OCI-LY3 (cell line): ENCODE data around the gene ARVCF.

ENCODE experiments used
- H2AFZ ChIP-seq: fragments of 200-600, 300-600 bp; shearing (Covaris generic); 2 replicates; pipeline ENCODE4 v1.6.0; 2014; ENCODE audit warnings: antibody characterized with exemption, low read depth, low read length
- H3K27ac ChIP-seq: fragments of 200-600, 300-600 bp; sonication (generic); 2 replicates; pipeline ENCODE4 v1.5.1; 2014; ENCODE audit warnings: mild to moderate bottlenecking, low read length, moderate library complexity, mixed read lengths
- H3K27me3 ChIP-seq: fragments of 200-600, 300-600 bp; sonication (generic); 2 replicates; pipeline ENCODE4 v1.6.1; 2014; ENCODE audit warnings: low read depth, low read length, mixed read lengths
- H3K36me3 ChIP-seq: fragments of 200-600, 300-600 bp; sonication (generic); replicated peaks from 2 replicates; pipeline ENCODE3; 2014; ENCODE audit warnings: low read depth, low read length, mixed read lengths
- H3K4me1 ChIP-seq: fragments of 300-600, 200-600 bp; sonication (generic); 2 replicates; pipeline ENCODE4 v1.6.1; 2014; ENCODE audit warnings: low read length, mixed read lengths
- H3K4me2 ChIP-seq: fragments of 200-600, 300-600 bp; sonication (generic); 2 replicates; pipeline ENCODE4 v1.6.1; 2014; ENCODE audit warnings: low read length, mixed read lengths
- H3K4me3 ChIP-seq: fragments of 300-600, 200-600 bp; sonication (generic); 2 replicates; pipeline ENCODE4 v1.5.1; 2014; ENCODE audit warnings: antibody characterized with exemption, mild to moderate bottlenecking, low read length, moderate library complexity
- H3K79me2 ChIP-seq: fragments of 300-600, 200-600 bp; shearing (Covaris generic); 2 replicates; pipeline ENCODE4 v1.6.1; 2014; ENCODE audit warnings: mild to moderate bottlenecking, low read length, mixed read lengths
- H3K9ac ChIP-seq: fragments of 300-600, 200-600 bp; shearing (Covaris generic); 2 replicates; pipeline ENCODE4 v1.6.0; 2014; ENCODE audit warnings: mild to moderate bottlenecking, low read length, moderate library complexity
- H3K9me3 ChIP-seq: fragments of 200-600, 300-600 bp; shearing (Covaris generic); 2 replicates; pipeline ENCODE4 v1.6.1; 2014; ENCODE audit warnings: low read length, mixed read lengths; ENCODE audit not compliant: insufficient read depth
- H4K20me1 ChIP-seq: fragments of 200-600, 300-600 bp; sonication (generic); 2 replicates; pipeline ENCODE4 v1.6.1; 2016; ENCODE audit warnings: low read length, mixed read lengths; ENCODE audit not compliant: insufficient read depth
- CTCF ChIP-seq: fragments of 200-600, 300-600 bp; sonication (generic); IDR thresholded peaks from 2 replicates; pipeline ENCODE4 v1.5.1; 2014; ENCODE audit warnings: antibody characterized with exemption, low read length, low read depth
- EZH2phosphoT487 ChIP-seq: fragments of 200-600 bp; shearing (Covaris generic); IDR thresholded peaks from 2 replicates; pipeline ENCODE4 v1.6.1; 2018; ENCODE audit warnings: antibody characterized with exemption, mixed run types, low read depth

Gene ARVCF

GRCh38 chr22:20057596-20058268 lies 41.1 kb upstream of the ARVCF start:
- H3K27me3 ChIP-seq, result no peaks in the 10 kb centered on the region
- no peaks in the 10 kb centered on the region for H3K9me3 ChIP-seq
- H2AFZ ChIP-seq, result no peak overlapping the region
- peaks cover 6% of the 10 kb centered on the region for H3K36me3 ChIP-seq
- TF ChIP-seq CTCF (no peak), EZH2phosphoT487 (no peak)
- H3K4me3 ChIP-seq, result no peak overlapping the region
- no peak overlapping the region for H3K4me2 ChIP-seq
- H3K27ac ChIP-seq, result no peak overlapping the region
- no peaks in the 10 kb centered on the region for H3K4me1 ChIP-seq
- H4K20me1 ChIP-seq, result 0 out of 2 replicates have a peak, but pooled peaks cover 3% of the 10 kb centered on the region
- H3K79me2 ChIP-seq, result no peaks in the 10 kb centered on the region
- H3K9ac ChIP-seq, result no peak overlapping the region

GRCh38 chr22:20056696-20057386 lies 40.2 kb upstream of the ARVCF start:
- H3K9ac ChIP-seq, result no peak overlapping the region
- TF ChIP-seq CTCF, result no peak
- TF ChIP-seq EZH2phosphoT487, result no peak

GRCh38 chr22:20056161-20056560 lies 39.5 kb upstream of the ARVCF start:
- Histone ChIP-seq H3K4me3 (no peak overlapping the region), H3K9me3 (no peaks in the 10 kb centered on the region), H3K4me2 (no peak overlapping the region), H2AFZ (no peak overlapping the region), H3K4me1 (no peaks in the 10 kb centered on the region), H3K27me3 (no peaks in the 10 kb centered on the region), H3K9ac (no peak overlapping the region), H4K20me1 (0 out of 2 replicates have a peak, but pooled peaks cover 7% of the 10 kb centered on the region), H3K79me2 (no peaks in the 10 kb centered on the region), H3K36me3 (peaks cover 4% of the 10 kb centered on the region), H3K27ac (no peak overlapping the region)
- TF ChIP-seq EZH2phosphoT487 (no peak), CTCF (no peak)

More at GRCh38 chr22:20056696-20057386, 40.2 kb upstream of the ARVCF start:
- H3K27ac ChIP-seq, result no peak overlapping the region
- peaks cover 6% of the 10 kb centered on the region for H3K36me3 ChIP-seq
- H3K4me3 ChIP-seq, result no peak overlapping the region
- H2AFZ ChIP-seq, result no peak overlapping the region
- H3K4me2 ChIP-seq, result no peak overlapping the region
- H3K9me3 ChIP-seq, result no peaks in the 10 kb centered on the region
- no peaks in the 10 kb centered on the region for H3K27me3 ChIP-seq
- H3K4me1 ChIP-seq, result no peaks in the 10 kb centered on the region
- 0 out of 2 replicates have a peak, but pooled peaks cover 7% of the 10 kb centered on the region for H4K20me1 ChIP-seq
- H3K79me2 ChIP-seq, result no peaks in the 10 kb centered on the region

GRCh38 chr22:20055654-20056053 lies 39.0 kb upstream of the ARVCF start:
- Histone ChIP-seq H3K9me3 (no peaks in the 10 kb centered on the region), H3K4me2 (no peak overlapping the region), H3K27me3 (no peaks in the 10 kb centered on the region), H3K27ac (no peak overlapping the region), H2AFZ (no peak overlapping the region), H4K20me1 (0 out of 2 replicates have a peak, but pooled peaks cover 7% of the 10 kb centered on the region), H3K9ac (no peak overlapping the region), H3K79me2 (no peaks in the 10 kb centered on the region), H3K4me3 (no peak overlapping the region), H3K4me1 (no peaks in the 10 kb centered on the region), H3K36me3 (peaks cover 2% of the 10 kb centered on the region)
- TF ChIP-seq CTCF, result no peak
